Osteoblast (primary cell): ENCODE measurements around the gene GPR6. TPM values are rescaled to one million over a fixed set of nuclear protein-coding genes. Genes with fewer than 3 reads are reported as not detected.

Source experiments
- DNase-seq: peaks from one replicate; pipeline ENCODE4 v3.0.0; 2011; ENCODE audit warnings: low spot score, mixed read lengths; ENCODE audit not compliant: insufficient read length; ENCODE audit errors: missing footprints
- H2AFZ ChIP-seq: 2 replicates; pipeline ENCODE4 v1.6.0; 2011; ENCODE audit warnings: mild to moderate bottlenecking, low read length
- H3K27ac ChIP-seq: 2 replicates; pipeline ENCODE4 v1.5.1; 2011; ENCODE audit warnings: mild to moderate bottlenecking, low read depth, low read length, moderate library complexity
- H3K27me3 ChIP-seq: 2 replicates; pipeline ENCODE4 v1.6.0; 2012; ENCODE audit warnings: mild to moderate bottlenecking, control low read depth, inconsistent platforms, low read length, moderate library complexity; ENCODE audit not compliant: insufficient read depth
- H3K36me3 ChIP-seq: 2 replicates; pipeline ENCODE4 v1.5.1; 2011; ENCODE audit warnings: mild to moderate bottlenecking, low read length, control low read depth, moderate library complexity; ENCODE audit not compliant: insufficient read depth
- H3K4me1 ChIP-seq: 2 replicates; pipeline ENCODE4 v1.5.1; 2011; ENCODE audit warnings: mild to moderate bottlenecking, low read length, control low read depth, moderate library complexity; ENCODE audit not compliant: insufficient read depth
- H3K4me2 ChIP-seq: 2 replicates; pipeline ENCODE4 v1.6.0; 2011; ENCODE audit warnings: mild to moderate bottlenecking, low read length; ENCODE audit not compliant: insufficient read depth
- H3K4me3 ChIP-seq: fragments of 200-600 bp; sonication (generic); 3 replicates; pipeline ENCODE4 v1.5.1; 2012; ENCODE audit warnings: mild to moderate bottlenecking, low read length, inconsistent platforms; ENCODE audit not compliant: insufficient read depth
- H3K79me2 ChIP-seq: 2 replicates; pipeline ENCODE4 v1.6.0; 2012; ENCODE audit warnings: mild to moderate bottlenecking, low read length, control low read depth, inconsistent platforms; ENCODE audit not compliant: insufficient read depth
- H3K9me3 ChIP-seq: 2 replicates; pipeline ENCODE4 v1.5.1; 2011; ENCODE audit warnings: low read depth, low read length, control low read depth
- H4K20me1 ChIP-seq: 2 replicates; pipeline ENCODE4 v1.6.0; 2012; ENCODE audit warnings: mild to moderate bottlenecking, low read length, control low read depth; ENCODE audit not compliant: insufficient read depth
- total RNA-seq: library from RNA; depleted of rRNA; stranded (reverse); fragments of >200 nt; gene quantifications from 2 replicates; pipeline ENCODE4 v1.2.3, GENCODE V29; 2012
- TF ChIP-seq, protein P1 (sequence below): IDR thresholded peaks from 2 replicates; pipeline ENCODE4 v1.5.1; 2011; ENCODE audit warnings: mild to moderate bottlenecking, low read depth, low read length, moderate library complexity; ENCODE audit errors: extremely low read depth

Gene GPR6
- total RNA-seq, 1 donor, result not detected

DNA sequence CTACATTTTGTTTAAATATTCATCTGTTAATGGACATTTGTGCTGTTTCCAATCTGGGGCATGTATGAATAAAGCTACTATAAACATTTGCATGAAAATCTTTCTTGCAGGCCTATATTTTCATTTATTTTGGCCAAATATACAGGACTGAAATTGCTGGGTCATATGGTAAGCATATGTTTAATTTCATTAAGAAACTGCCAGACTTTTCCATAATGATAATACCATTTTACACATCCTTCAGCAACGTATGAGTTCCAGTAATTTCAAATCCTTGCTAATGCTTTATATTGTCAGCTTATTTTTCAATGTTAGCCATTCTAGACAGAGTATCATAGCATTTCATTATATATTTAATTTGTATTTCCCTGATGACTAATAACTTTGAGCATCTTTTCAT lies 51.0 kb downstream of the GPR6 start:
- H3K4me2 ChIP-seq, result no peak overlapping the region
- H3K9me3 ChIP-seq, result no peaks in the 10 kb centered on the region
- no peaks in the 10 kb centered on the region for H3K27me3 ChIP-seq
- H4K20me1 ChIP-seq, result no peaks in the 10 kb centered on the region
- TF ChIP-seq, protein P1, sequence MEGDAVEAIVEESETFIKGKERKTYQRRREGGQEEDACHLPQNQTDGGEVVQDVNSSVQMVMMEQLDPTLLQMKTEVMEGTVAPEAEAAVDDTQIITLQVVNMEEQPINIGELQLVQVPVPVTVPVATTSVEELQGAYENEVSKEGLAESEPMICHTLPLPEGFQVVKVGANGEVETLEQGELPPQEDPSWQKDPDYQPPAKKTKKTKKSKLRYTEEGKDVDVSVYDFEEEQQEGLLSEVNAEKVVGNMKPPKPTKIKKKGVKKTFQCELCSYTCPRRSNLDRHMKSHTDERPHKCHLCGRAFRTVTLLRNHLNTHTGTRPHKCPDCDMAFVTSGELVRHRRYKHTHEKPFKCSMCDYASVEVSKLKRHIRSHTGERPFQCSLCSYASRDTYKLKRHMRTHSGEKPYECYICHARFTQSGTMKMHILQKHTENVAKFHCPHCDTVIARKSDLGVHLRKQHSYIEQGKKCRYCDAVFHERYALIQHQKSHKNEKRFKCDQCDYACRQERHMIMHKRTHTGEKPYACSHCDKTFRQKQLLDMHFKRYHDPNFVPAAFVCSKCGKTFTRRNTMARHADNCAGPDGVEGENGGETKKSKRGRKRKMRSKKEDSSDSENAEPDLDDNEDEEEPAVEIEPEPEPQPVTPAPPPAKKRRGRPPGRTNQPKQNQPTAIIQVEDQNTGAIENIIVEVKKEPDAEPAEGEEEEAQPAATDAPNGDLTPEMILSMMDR, result no peak
- no peaks in the 10 kb centered on the region for H3K79me2 ChIP-seq
- no peaks in the 10 kb centered on the region for H3K4me1 ChIP-seq
- no peak overlapping the region for H3K27ac ChIP-seq
- no peak overlapping the region for H2AFZ ChIP-seq
- no peak for DNase-seq
- no peaks in the 10 kb centered on the region for H3K36me3 ChIP-seq
- H3K4me3 ChIP-seq, result no peak overlapping the region

Other genes starting within 250 kb of the GPR6 start
- gene WASF1, start 201.4 kb downstream of the GPR6 start, total RNA-seq, result 18.6 and 18.8 TPM in 2 replicates
- 27.4 and 27.5 TPM in 2 replicates for gene CDC40, start 202.1 kb downstream of the GPR6 start, total RNA-seq